CD1c-positive myeloid dendritic cell (primary cell): ENCODE measurements around the gene AVL9.
"Not testable (repeated sequence)": the region's sequence is repeated elsewhere in the genome, so short reads cannot be mapped to it uniquely, and the experiment has no call there.

Source experiments
- DNase-seq: peaks from one replicate; pipeline ENCODE4 v3.0.0-alpha.2; 2016; ENCODE audit errors: extremely low spot score

Gene AVL9

DNA sequence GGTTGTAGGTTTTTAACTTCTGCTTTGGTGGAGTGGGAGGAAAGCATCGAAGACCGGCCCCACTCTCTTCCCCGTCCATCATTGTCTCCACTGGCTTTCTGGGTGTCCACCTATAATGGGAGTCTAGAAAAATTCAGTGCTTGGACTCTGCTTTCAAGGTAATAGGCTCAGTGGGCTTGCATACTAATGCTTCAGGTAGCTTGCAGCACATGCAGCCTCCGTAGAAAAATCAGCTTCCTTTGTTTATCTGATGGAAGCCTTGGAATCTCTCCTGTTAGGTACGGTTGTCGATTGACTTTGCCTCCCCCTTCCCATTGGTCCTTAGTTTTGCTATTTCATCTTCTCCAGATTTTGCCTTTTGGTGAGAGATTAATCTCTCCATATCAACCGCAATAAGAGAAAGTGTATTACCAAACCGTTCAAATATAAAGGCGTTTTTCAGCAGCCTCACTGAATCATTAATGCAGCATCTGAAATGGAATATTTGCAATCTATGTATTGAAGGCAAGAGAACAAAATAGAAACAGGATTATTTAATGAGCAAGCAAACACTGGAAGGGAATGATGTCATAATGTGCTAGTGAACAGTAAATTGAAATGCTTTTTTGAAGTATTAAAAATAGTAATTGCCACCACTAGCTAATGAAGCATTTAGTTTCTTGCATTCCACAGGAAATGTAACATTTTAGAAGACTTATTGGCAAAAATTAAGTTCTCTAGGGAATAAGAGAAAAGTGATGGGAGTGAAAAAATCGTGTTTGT lies 944 bp downstream of the AVL9 start:
- no peak for DNase-seq

DNA sequence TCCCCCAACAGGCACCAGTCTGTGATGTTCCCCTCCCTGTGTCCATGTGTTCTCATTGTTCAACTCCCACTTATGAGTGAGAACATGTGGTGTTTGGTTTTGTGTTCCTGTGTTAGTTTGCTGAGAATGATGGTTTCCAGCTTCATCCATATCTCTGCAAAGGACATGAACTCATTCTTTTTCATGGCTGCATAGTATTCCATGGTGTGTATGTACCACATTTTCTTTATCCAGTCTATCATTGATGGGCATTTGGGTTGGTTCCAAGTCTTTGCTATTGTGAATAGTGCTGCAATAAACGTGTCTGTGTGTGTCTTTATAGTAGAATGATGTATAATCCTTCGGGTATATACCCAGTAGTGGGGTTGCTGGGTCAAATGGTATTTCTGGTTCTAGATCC lies 4.5 kb downstream of the AVL9 start:
- DNase-seq: not testable (repeated sequence)

DNA sequence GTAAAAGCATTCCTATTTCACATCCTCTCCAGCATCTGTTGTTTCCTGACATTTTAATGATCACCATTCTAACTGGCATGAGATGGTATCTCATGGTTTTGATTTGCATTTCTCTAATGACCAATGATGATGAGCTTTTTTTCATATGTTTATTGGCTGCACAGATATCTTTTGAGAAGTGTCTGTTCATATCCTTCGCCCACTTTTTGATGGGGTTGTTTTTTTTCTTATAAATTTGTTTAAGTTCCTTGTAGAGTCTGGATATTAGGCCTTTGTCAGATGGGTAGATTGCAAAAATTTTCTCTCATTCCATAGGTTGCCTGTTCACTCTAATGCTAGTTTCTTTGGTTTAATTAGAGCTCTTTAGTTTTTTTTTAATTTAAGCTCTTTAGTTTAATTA lies 4.9 kb downstream of the AVL9 start:
- DNase-seq: not testable (repeated sequence)

DNA sequence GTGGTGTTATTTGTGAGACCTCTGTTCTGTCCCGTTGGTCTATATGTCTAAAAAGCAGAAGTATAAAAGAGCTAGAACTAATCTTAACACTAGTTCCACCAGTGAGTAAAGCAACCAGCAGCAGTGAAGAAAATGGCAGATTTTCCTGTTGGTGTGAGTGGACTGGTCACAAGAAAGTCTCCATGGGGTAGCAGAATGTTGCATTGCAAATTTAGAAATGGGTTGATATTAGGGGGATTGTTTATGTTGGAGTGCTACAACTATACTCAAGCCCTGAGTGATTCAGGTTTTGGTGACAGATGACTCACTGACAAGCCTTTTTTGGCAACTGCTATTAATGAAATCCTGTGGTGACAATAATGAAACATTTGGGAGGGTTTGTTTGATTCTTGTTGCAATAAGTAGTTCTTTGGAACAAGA lies 5.6 kb downstream of the AVL9 start:
- DNase-seq: peak; percentile 66

DNA sequence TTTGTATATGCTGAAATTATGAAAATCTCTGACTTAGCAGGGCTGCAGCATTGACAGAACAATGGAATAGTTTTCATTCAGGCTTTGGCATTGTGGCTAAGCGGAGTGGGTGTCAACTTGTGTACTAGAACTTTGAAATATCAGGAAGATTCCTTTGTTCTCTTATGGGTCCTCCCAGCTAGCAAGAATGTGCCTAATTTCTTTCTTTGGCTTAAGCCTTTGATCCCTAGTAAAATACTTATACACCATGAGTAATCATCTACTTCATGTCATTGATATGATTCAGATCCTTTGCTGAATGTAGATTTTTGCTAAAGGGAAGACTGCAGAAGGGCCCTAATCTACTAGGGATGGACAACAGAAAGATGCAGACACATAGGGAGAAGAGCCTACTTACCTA lies 6.2 kb downstream of the AVL9 start:
- no peak for DNase-seq

DNA sequence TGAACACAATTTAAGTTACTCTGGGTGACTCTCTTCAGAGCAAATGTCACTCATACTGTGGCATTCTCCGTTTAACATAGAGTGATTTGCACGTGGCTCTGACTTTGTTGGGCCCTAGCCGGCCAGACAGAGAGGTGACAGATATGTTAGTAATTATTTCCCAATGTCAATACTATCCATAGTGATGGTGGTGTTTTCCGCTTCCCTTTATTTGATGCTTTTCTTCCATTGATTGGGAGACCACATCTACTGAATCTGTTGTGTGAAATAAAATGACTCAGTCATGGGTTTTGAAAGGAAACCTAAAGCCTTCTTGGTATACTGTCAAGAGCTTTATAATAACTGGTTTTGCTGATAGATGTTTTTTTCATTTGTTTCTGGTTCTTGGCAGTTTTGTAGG lies 7.4 kb downstream of the AVL9 start:
- DNase-seq: peak; percentile 9

DNA sequence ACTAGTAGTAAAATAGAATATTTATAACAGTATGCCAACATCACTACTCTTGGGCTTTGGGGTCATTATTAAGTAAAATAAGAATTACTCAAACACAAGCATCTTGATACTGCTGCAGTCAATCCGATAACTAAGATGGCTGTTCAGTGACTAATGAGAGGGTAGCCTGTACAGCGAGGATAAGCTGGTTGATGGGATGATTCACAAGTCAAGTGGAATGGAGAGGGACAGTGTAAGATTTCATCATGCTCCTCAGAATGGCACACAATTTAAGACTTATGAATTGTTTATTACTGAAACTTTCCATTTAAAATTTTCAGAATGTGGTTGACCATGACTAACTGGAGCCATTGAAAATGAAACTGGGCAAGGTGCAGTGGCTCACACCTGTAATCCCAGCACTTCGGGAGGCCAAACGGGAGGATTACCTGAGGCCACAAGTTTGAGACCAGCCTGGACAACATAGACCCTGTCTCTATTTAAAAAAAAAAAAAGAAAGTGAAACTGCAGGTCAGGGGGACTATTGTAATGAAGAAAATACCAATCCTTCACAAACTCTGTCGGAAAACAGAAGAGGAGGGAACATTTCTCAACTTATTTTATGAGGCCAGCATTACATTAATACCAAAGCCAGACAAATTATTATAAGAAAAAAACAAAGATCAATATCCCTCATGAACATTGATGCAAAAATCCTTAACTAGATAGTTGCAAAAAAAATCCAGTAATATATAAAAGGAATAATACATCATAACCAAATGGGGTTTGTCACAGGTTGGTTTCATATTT lies 11.2 kb downstream of the AVL9 start:
- no peak for DNase-seq

DNA sequence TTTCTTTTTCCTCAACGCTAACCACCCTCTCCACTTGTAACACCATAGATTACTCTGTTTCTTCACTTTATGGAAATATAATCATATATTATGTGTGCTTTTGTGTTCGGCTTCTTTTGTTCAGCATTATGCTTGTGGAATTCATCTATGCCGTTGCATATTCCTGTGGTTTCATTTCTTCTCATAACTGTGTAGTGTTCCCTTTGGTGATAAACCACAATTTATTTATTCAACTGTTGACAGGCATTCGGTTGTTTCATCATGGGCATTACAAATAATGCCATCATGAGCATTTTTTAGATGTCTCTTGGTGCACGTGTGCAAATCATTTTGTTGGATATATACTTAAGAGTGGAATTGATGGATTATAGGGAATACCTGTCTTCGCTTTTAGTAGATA lies 12.1 kb downstream of the AVL9 start:
- DNase-seq: no peak

DNA sequence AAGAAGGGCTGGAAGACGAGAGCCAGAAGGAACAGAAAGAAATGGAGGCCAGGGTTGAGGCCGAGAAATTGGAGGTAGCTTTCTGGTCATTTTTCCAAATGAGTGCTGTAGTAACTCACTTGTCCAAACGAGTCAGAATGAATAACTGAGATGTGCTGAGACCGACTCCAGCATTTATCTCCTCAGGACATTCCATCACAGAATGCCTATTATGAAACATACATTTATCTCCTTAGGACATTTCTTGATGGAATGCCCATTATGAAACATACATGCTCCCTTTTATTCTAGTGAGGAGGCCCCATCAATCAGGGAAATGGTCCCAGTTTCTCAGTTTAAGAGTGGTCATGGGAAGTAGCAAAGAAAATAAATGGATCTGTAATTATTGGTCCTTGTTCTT lies 16.5 kb downstream of the AVL9 start:
- DNase-seq: no peak

DNA sequence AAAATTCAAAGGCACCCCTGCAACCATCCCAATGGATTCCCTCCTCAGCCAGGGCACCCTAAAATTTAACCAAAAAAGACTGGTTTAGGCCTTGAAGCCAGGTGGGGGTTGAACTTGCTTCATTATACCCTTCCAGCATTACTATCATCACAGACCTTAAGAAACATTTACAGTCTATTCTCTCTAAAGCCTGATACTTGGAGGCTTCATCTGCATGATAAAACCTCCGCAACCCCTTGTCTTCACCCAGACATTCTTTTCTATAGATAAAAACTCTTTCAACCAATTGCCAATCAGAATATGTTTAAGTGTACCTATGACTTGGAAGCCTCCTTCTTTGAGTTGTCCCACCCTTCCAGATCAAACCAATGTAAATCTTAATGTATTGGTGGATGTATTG lies 17.9 kb downstream of the AVL9 start:
- DNase-seq: no peak

DNA sequence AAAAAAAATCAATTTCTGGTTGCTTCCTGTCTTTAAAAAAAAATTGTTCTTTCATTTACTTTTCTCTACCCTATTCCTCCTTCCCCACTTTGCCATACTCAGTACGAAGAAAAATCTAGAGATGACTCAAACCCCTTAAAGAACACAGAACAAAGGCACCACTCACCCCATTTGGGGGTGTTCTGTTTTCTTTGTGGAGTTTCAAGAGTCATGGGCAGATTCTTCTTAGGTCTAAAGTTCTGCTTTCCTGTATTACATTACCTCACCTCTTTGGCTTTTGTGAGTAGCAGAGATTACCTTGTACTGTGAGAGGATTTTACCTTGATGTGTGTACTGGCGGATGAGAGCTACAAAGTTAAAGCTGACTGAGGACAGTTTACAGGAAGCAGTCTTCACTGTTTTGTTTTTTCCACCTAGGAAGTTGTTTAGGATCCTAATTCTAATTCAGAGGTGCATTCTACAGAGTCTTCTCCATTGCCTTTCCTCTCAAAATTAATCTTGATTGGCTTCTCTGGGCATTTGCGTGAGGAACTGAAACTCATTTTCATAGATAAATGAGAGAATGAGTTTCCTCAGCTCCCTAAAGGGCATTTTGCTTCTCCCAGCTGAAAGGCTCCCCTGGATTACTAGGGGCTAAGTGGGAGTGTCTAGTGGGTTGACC lies 20.7 kb downstream of the AVL9 start:
- no peak for DNase-seq

DNA sequence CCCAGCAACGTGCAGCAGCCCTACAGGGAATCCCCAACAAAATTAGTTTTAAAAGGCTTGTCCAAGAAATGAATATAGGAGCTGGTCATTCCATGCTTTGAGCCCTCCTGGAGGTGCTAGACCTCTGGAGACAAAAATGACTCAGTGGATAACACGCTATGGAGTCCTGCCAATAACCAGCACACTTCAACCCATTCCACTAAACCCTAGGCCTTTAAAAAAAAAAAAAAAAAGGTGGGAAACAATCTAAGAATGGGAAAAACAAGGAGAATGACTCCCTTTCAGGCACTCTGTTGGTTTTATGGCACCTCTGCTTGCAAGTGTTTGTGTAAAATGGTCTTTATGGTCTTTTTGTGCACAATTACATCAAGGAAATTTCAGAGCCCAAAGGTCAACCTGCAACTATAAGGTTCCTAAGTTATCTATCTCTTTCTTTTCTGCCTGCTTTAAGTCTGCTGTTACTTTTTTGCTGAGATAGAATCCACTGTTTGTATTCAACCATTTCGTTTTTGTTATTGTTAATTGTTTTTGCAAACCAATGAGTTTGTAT lies 21.3 kb downstream of the AVL9 start:
- DNase-seq: no peak

DNA sequence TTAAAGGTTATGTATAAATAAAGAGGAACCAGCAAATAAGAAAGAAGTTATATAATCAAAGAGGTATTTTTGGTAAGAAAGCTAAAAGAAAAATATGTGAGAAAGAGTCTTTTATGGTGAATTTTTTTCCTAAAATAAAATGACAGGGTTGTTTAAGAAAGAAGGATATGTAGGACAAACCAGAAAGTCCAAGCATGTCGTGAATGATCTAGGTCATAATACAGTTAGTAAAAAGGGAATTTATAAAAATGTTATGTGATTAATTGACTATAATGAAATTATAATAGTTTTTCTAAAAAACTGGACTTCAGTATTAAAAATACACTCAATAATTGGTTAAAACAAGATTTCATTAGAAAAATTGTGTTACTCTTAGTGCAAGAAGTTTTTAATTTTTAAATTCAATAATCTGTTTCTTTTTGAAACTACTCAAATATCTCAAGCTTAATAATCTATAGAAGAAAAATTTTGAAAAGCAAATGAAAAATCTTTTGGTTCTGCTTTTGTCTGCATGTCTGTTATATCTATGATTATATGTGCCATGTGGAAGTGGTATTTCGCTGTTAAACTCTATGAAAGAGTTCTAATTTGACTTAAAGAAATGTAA lies 23.3 kb downstream of the AVL9 start:
- DNase-seq: no peak

DNA sequence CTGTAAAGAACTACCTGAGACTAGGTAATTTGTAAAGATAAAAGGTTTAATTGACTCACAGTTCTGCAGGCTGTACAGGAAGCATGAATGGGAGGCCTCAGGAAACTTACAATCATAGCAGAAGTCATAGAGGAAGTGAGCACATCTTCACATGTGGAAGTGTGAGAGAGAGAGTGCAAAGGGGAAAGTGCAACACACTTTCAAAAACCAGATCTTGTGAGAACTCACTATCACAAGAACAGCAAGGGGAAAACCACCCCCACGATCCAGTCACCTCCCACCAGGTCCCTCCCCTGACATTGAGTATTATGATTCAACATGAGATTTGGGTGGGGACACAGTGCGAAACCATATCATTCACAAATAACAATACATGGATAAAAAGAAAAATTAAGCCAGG lies 24.5 kb downstream of the AVL9 start:
- DNase-seq: no peak

DNA sequence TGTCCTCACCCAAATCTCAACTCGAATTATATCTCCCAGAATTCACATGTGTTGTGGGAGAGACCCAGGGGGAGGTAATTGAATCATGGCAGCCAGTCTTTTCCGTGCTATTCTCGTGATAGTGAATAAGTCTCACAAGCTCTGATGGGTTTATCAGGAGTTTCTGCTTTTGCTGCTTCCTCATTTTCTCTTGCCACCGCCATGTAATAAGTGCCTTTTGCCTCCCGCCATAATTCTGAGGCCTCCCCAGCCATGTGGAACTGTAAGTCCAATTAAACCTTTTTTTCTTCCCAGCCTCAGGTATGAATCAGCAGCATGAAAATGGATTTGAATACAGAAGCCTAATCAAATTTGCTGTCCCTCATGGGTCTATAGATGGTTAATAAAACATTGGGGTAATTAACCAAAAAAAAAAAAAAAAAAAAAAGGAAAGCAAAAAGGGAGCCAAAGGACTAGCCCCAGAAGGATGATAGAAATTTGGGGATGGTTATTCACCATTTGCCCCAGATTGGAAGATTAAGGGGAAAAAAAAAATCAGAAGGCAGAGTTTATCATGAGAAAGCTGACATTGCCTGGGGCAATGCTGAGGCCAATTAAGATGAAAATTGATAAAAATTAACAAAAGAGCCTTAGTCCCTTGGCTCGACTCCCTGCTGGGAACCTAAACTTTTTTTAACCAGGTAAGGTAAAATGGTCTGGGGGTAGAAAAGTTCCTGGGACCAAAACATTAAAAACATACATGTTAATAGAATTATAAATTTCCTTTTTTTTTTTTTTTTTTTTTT lies 27.6 kb downstream of the AVL9 start:
- no peak for DNase-seq

DNA sequence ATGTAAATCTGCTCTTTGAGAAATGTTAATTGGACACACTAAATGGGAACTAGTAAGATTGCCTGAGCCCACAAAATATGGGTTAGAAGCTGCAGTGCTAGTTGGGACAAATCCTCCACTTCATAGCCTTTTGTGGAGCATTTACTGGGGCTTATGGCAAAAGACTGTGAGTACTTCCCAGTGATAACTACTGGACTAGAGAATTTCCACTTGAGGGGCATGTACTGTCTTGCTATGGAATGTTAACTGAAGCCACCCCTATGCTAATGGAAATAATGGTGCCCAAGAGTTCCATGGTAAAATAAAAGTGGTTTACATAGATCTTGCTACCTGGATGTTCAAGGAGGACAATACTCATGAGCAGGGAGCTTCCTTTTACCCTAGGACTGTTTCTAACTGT lies 29.3 kb downstream of the AVL9 start:
- DNase-seq: no peak

DNA sequence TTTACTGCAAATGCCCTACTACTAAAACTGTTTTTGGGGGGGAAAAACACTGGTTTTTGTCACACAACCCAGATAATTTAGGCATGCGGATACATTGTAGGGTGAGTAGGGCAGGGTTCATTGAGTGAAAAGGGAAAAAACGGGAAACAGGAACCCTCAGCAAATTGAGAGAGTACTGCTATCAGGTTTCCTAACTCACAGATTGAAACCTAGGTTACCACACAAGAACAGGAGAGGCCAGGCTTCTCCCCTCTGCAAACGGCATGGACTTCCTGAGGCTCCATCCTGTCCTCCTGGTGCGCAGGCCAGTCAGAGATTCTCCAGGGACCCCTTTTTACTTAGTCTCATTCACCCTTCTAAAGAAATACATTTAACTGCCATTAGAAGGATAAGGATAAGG lies 30.6 kb downstream of the AVL9 start:
- no peak for DNase-seq

DNA sequence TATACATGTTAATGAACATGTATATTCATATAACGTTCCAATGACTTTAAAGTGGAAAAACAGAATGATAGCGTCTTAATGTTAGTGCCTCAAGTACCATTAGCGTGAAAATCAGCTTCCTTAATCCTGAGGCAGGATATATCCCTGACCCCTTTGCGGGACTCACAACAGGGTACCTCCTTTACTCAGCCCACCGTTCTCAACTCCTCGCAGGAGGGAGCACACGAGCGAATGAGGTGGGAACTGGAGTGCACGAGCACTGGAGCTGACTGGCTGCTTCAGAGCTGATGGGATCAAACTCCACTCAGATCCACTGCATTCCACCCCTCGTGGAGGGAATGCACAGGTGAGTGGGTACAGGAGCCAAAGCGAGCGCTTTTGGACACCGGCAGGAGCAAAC lies 36.1 kb downstream of the AVL9 start:
- DNase-seq: no peak

DNA sequence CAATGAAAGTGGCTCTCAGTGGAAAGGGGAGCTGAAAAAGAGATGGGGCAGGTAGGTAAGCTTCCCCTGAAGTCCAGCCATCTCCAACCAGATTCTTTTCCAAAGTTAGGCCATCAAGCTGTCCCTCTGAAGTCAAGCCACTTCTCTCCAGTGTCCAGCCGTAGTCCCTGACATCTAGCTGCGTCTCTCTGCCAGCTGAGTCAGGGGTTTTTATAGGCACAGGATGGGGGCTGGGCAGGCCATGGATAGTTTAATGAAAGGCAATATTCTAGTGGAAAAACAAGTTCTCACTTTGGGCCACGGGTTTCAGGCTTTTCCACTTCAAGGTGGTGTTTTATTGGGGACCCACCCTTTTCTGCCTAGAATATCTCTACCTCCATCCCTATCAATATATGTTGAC lies 36.8 kb downstream of the AVL9 start:
- no peak for DNase-seq

DNA sequence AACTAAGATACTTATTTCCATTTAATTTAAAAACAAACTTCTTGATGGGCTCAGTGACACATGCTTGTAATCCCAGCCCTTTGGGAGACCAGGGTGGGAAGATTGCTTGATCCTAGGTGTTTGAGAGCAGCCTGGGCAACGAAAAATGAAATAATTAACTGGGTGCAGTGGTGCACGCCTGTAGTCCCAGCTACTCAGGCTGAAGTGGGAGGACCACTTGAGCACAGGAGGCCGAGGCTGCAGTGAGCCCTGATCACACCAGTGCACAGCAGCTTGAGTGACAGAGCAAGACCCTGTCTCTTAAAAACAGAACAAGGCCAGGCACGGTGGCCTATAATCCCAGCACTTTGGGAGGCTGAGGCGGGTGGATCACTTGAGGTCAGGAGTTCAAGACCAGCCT lies 37.4 kb downstream of the AVL9 start:
- DNase-seq: no peak

DNA sequence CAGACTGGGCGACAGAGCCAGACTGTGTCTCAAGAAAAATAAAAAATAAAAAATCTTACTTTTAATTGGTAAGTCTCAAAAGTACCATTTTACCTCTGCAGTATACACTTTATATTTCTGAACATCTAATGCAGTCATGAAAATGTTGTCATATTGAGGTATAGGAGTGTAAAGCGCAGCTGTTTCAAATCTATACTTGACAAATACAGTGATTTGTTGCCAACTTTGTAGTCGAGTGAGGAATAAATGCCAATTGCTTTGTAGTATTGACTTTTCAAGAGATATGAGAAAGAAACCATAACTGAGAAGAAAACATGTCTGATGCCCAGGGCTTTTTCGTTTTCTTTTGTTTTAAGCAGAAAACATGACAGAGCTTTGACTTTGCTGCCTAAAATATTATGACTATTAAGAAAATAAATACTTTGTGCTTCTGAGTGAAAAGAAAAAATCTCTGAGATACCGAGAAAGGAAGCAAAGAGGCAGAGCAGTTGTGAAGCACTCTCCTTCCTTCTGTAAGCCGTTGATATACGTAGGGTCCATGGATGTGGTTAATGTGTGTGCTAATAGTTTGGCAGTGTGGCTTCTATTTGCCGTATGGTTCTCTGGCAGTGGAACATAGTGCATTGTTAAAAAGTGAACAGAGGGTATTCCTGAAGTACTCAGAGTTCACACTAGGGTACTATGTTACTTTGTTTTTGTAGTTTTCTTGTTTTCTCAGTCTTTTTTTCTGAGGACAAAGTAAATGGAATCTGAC lies 38.2 kb downstream of the AVL9 start:
- no peak for DNase-seq
